HEK293 (cell line): Measurements from ENCODE around the gene DAND5.
A peak's percentile ranks its signal among the peaks of the same experiment; 100 is the strongest.

Experiments
- CTCF ChIA-PET: fragments of 350-600 bp; formaldehyde crosslinking; extraction: SDS; loops from one replicate; lab custom pipeline; 2021; ENCODE audit warnings: antibody characterized with exemption; lab: Yijun Ruan, JAX
- POLR2A ChIA-PET: fragments of 300-600 bp; formaldehyde crosslinking; extraction: SDS; loops from one replicate; lab custom pipeline; 2020; ENCODE audit warnings: antibody characterized with exemption, inconsistent platforms; lab: Yijun Ruan, JAX
- H3K27ac ChIP-seq: fragments of 200-500 bp; sonication (Bioruptor generic); 2 replicates; pipeline ENCODE4 v1.5.1; 2014; ENCODE audit warnings: low read depth, low read length, control low read depth, inconsistent platforms; ENCODE audit errors: extremely low read depth
- H3K36me3 ChIP-seq, 2 experiments: fragments of 200-500 bp in 1 of 2; sonication (Bioruptor generic) in 1 of 2; 1 replicate in 1 of 2; 2 replicates in 1 of 2; pipeline ENCODE4 v1.5.1; 2014 to 2017; ENCODE audit warnings: inconsistent platforms in 2 of 2, low read length in 2 of 2; ENCODE audit not compliant: control insufficient read depth in 2 of 2, insufficient read depth in 1 of 2
- H3K4me1 ChIP-seq: fragments of 200-500 bp; sonication (Bioruptor generic); 2 replicates; pipeline ENCODE4 v1.5.1; 2014; ENCODE audit warnings: mild to moderate bottlenecking, low read length, inconsistent platforms; ENCODE audit not compliant: control insufficient read depth, insufficient read depth
- H3K4me3 ChIP-seq: 2 replicates; pipeline ENCODE4 v1.5.1; 2011; ENCODE audit warnings: low read depth, mild to moderate bottlenecking, control low read depth, low read length, moderate library complexity
- H3K9me3 ChIP-seq: fragments of 200-500 bp; sonication (Bioruptor generic); 2 replicates; pipeline ENCODE4 v1.5.1; 2014; ENCODE audit warnings: low read depth, low read length, inconsistent platforms; ENCODE audit not compliant: control insufficient read depth, insufficient read depth
- ATF2 ChIP-seq: fragments of 450-650 bp; formaldehyde crosslinking; IDR thresholded peaks from 2 replicates; pipeline ENCODE4 v1.5.1; 2016; ENCODE audit warnings: missing biosample characterization, missing genetic modification characterization, low read depth
- BCL11B ChIP-seq: fragments of 450-650 bp; formaldehyde crosslinking; IDR thresholded peaks from 2 replicates; pipeline ENCODE4 v1.5.1; 2016; ENCODE audit warnings: low read depth, missing biosample characterization, missing genetic modification characterization
- EGR2 ChIP-seq: fragments of 450-650 bp; formaldehyde crosslinking; IDR thresholded peaks from 2 replicates; pipeline ENCODE4 v1.5.1; 2016; ENCODE audit warnings: low read depth, missing biosample characterization, missing genetic modification characterization
- FEZF1 ChIP-seq: fragments of 450-650 bp; formaldehyde crosslinking; IDR thresholded peaks from 2 replicates; pipeline ENCODE4 v1.5.1; 2016; ENCODE audit warnings: missing biosample characterization, missing genetic modification characterization
- GLIS1 ChIP-seq: fragments of 450-650 bp; formaldehyde crosslinking; IDR thresholded peaks from 2 replicates; pipeline ENCODE4 v1.5.1; 2016; ENCODE audit warnings: missing biosample characterization, missing genetic modification characterization
- KLF16 ChIP-seq: fragments of 450-650 bp; formaldehyde crosslinking; IDR thresholded peaks from 2 replicates; pipeline ENCODE4 v1.5.1; 2017; ENCODE audit warnings: missing biosample characterization, missing genetic modification characterization
- SP7 ChIP-seq: fragments of 450-650 bp; formaldehyde crosslinking; IDR thresholded peaks from 2 replicates; pipeline ENCODE4 v1.5.1; 2016; ENCODE audit warnings: missing biosample characterization, missing genetic modification characterization
- TRIM28 ChIP-seq: IDR thresholded peaks from 2 replicates; pipeline ENCODE4 v1.6.1; 2011; ENCODE audit warnings: low read length, control low read depth, borderline replicate concordance
- WT1 ChIP-seq: fragments of 450-650 bp; formaldehyde crosslinking; IDR thresholded peaks from 2 replicates; pipeline ENCODE4 v1.5.1; 2016; ENCODE audit warnings: missing biosample characterization, missing genetic modification characterization
- ZBTB17 ChIP-seq: fragments of 450-650 bp; formaldehyde crosslinking; IDR thresholded peaks from 2 replicates; pipeline ENCODE4 v1.5.1; 2016; ENCODE audit warnings: missing biosample characterization, missing genetic modification characterization
- ZFHX2 ChIP-seq: fragments of 450-650 bp; formaldehyde crosslinking; conservative IDR thresholded peaks from 2 replicates; pipeline ENCODE4 v1.5.1; 2016; ENCODE audit warnings: missing biosample characterization, missing genetic modification characterization
- ZFP69B ChIP-seq: fragments of 450-650 bp; formaldehyde crosslinking; IDR thresholded peaks from 2 replicates; pipeline ENCODE4 v1.5.1; 2016; ENCODE audit warnings: missing biosample characterization, missing genetic modification characterization
- ZNF121 ChIP-seq: fragments of 450-650 bp; formaldehyde crosslinking; IDR thresholded peaks from 2 replicates; pipeline ENCODE4 v1.5.1; 2016; ENCODE audit warnings: missing biosample characterization, missing genetic modification characterization
- ZNF202 ChIP-seq: fragments of 450-650 bp; formaldehyde crosslinking; IDR thresholded peaks from 2 replicates; pipeline ENCODE4 v1.5.1; 2016; ENCODE audit warnings: missing biosample characterization, missing genetic modification characterization, borderline replicate concordance
- ZNF211 ChIP-seq: fragments of 450-650 bp; formaldehyde crosslinking; IDR thresholded peaks from 2 replicates; pipeline ENCODE4 v1.5.1; 2016; ENCODE audit warnings: low read depth, missing biosample characterization, missing genetic modification characterization
- ZNF223 ChIP-seq: fragments of 450-650 bp; formaldehyde crosslinking; IDR thresholded peaks from 2 replicates; pipeline ENCODE4 v1.5.1; 2016; ENCODE audit warnings: missing biosample characterization, missing genetic modification characterization
- ZNF239 ChIP-seq: fragments of 450-650 bp; formaldehyde crosslinking; IDR thresholded peaks from 2 replicates; pipeline ENCODE4 v1.5.1; 2016; ENCODE audit warnings: missing biosample characterization, missing genetic modification characterization
- ZNF24 ChIP-seq: fragments of 450-650 bp; formaldehyde crosslinking; IDR thresholded peaks from 2 replicates; pipeline ENCODE4 v1.5.1; 2016; ENCODE audit warnings: missing biosample characterization, missing genetic modification characterization
- ZNF292 ChIP-seq: fragments of 450-650 bp; formaldehyde crosslinking; IDR thresholded peaks from 2 replicates; pipeline ENCODE4 v1.5.1; 2016; ENCODE audit warnings: low read depth, missing biosample characterization, missing genetic modification characterization, borderline replicate concordance
- ZNF354C ChIP-seq: fragments of 450-650 bp; formaldehyde crosslinking; IDR thresholded peaks from 2 replicates; pipeline ENCODE4 v1.5.1; 2016; ENCODE audit warnings: missing biosample characterization, missing genetic modification characterization, low read depth, borderline replicate concordance
- ZNF48 ChIP-seq: fragments of 450-650 bp; formaldehyde crosslinking; IDR thresholded peaks from 2 replicates; pipeline ENCODE4 v1.5.1; 2016; ENCODE audit warnings: missing biosample characterization, missing genetic modification characterization
- ZNF513 ChIP-seq: fragments of 450-650 bp; IDR thresholded peaks from 2 replicates; pipeline ENCODE4 v1.5.1; 2018; ENCODE audit warnings: missing biosample characterization, missing genetic modification characterization
- ZNF514 ChIP-seq: fragments of 450-650 bp; formaldehyde crosslinking; IDR thresholded peaks from 2 replicates; pipeline ENCODE4 v1.5.1; 2016; ENCODE audit warnings: missing biosample characterization, missing genetic modification characterization
- ZNF518A ChIP-seq: fragments of 450-650 bp; formaldehyde crosslinking; conservative IDR thresholded peaks from 2 replicates; pipeline ENCODE4 v1.5.1; 2016; ENCODE audit warnings: low read depth, missing biosample characterization, missing genetic modification characterization
- ZNF530 ChIP-seq: fragments of 450-650 bp; formaldehyde crosslinking; IDR thresholded peaks from 2 replicates; pipeline ENCODE4 v1.5.1; 2016; ENCODE audit warnings: low read depth, missing biosample characterization, missing genetic modification characterization
- ZNF548 ChIP-seq: fragments of 450-650 bp; formaldehyde crosslinking; IDR thresholded peaks from 2 replicates; pipeline ENCODE4 v1.5.1; 2016; ENCODE audit warnings: missing biosample characterization, missing genetic modification characterization
- ZNF707 ChIP-seq: fragments of 450-650 bp; formaldehyde crosslinking; IDR thresholded peaks from 2 replicates; pipeline ENCODE4 v1.5.1; 2016; ENCODE audit warnings: missing biosample characterization, missing genetic modification characterization
- ZXDB ChIP-seq: fragments of 450-650 bp; formaldehyde crosslinking; IDR thresholded peaks from 2 replicates; pipeline ENCODE4 v1.5.1; 2016; ENCODE audit warnings: missing biosample characterization, missing genetic modification characterization
- TF ChIP-seq, protein P1 (sequence below): fragments of 450-650 bp; formaldehyde crosslinking; IDR thresholded peaks from 2 replicates; pipeline ENCODE4 v1.5.1; 2016; ENCODE audit warnings: missing biosample characterization, missing genetic modification characterization

DAND5 gene

GRCh38 chr19:12987781-12988180, 18.4 kb downstream of the DAND5 start (continued):
- TF ChIP-seq ZNF121 (tag by site-specific recombination) (no peak), ZNF292 (tag by site-specific recombination) (no peak), ATF2 (tag by site-specific recombination) (no peak), ZNF211 (no peak), BCL11B (tag by site-specific recombination) (no peak), SP7 (no peak), TRIM28 (no peak), ZNF223 (no peak), ZNF707 (tag by site-specific recombination) (no peak)

GRCh38 chr19:12990431-12990830, 21.1 kb downstream of the DAND5 start:
- CTCF ChIA-PET: interaction anchor here (0.5 kb wide), 1 partner anchor 71 kb away, joined by 3 read pairs; no protein-coding TSS in a partner anchor

GRCh38 chr19:12990853-12991252, 21.5 kb downstream of the DAND5 start:
- no peak overlapping the region for H3K27ac ChIP-seq
- POLR2A ChIA-PET: no interaction called here
- TF ChIP-seq GLIS1 (tag by site-specific recombination) (no peak), KLF16 (tag by site-specific recombination) (no peak), ZNF548 (tag by site-specific recombination) (no peak), EGR2 (tag by site-specific recombination) (peak; percentile 80), ZNF354C (no peak), ZNF514 (tag by site-specific recombination) (no peak), WT1 (tag by site-specific recombination) (no peak), ZNF48 (tag by site-specific recombination) (no peak), ZBTB17 (tag by site-specific recombination) (no peak), ZNF518A (no peak), ZFP69B (tag by site-specific recombination) (no peak), ZFHX2 (peak; percentile 87), ZNF530 (no peak)
- TF ChIP-seq, protein P1, sequence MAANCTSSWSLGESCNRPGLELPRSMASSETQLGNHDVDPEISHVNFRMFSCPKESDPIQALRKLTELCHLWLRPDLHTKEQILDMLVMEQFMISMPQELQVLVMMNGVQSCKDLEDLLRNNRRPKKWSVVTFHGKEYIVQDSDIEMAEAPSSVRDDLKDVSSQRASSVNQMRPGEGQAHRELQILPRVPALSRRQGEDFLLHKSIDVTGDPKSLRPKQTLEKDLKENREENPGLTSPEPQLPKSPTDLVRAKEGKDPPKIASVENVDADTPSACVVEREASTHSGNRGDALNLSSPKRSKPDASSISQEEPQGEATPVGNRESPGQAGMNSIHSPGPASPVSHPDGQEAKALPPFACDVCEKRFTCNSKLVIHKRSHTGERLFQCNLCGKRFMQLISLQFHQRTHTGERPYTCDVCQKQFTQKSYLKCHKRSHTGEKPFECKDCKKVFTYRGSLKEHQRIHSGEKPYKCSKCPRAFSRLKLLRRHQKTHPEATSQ (tag by site-specific recombination): no peak

More at GRCh38 chr19:12990431-12990830, 21.1 kb downstream of the DAND5 start:
- TF ChIP-seq ZNF24 (no peak), FEZF1 (tag by site-specific recombination) (no peak), ZNF202 (tag by site-specific recombination) (no peak), ZNF239 (tag by site-specific recombination) (no peak), ZNF513 (tag by site-specific recombination) (no peak), ZXDB (tag by site-specific recombination) (no peak)
- H3K27ac ChIP-seq: no peak overlapping the region
- POLR2A ChIA-PET: no interaction called here
- H3K4me3 ChIP-seq: no peak overlapping the region
- H3K4me1 ChIP-seq: no peaks in the 10 kb centered on the region
- no peaks in the 10 kb centered on the region for H3K9me3 ChIP-seq
- H3K36me3 ChIP-seq: no peaks in the 10 kb centered on the region

More at GRCh38 chr19:12990853-12991252, 21.5 kb downstream of the DAND5 start:
- H3K4me3 ChIP-seq: no peak overlapping the region
- no peaks in the 10 kb centered on the region for H3K36me3 ChIP-seq
- no peaks in the 10 kb centered on the region for H3K4me1 ChIP-seq
- CTCF ChIA-PET: interaction anchor here (0.5 kb wide), 1 partner anchor 71 kb away, joined by 3 read pairs; no protein-coding TSS in a partner anchor
- no peaks in the 10 kb centered on the region for H3K9me3 ChIP-seq
